ENCODE measurements around the gene MARK4.
"Not testable (repeated sequence)": the region's sequence is repeated elsewhere in the genome, so short reads cannot be mapped to it uniquely, and the experiment has no call there.

Gene MARK4

DNA sequence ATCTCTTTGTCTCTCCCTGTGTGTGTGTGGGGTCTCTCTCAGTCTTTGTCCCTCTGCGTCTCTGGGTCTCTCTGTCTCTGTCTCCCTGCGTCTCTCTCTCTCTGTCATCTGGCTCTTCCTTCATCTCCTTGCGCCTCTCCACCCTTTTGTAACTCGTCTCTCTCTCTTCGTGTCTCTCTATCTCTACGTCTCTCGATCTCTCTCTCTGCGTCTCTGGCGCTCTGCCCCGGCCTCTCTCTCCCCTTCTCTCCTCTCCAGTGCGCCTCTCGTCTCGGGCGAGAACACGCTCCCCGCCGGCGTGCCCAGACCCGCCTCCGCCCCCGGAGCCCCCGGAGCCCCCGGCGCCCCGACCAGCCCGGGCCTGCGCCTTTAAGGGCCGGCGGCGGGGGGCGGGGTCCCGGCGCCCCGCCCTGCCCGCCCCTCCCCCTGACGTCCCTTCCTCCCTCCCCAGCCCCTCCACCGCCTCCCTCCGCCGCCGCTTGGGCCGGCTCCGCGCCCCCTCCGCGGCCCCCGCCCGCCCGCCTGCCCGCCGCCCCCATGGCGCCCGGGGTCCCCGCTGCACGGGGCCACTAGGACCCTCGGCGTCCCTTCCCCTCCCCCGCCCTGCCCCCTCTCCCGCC is at the start of gene MARK4:
TSS of gene MARK4 (plus strand) at position 440 of the 620 bp plus-strand sequence. CDS start 318 bp downstream, outside the sequence.
- peak; percentile 30 to 45 for DNase-seq (ENCODE audit: low read depth in 1 of 2, low spot score in 1 of 2)

- DNase-seq (ENCODE audit: low read depth in 1 of 2, low spot score in 1 of 2) = no peak
Measured at GRCh38 chr19:45202637-45203036, 48.4 kb upstream of the MARK4 start.

DNA sequence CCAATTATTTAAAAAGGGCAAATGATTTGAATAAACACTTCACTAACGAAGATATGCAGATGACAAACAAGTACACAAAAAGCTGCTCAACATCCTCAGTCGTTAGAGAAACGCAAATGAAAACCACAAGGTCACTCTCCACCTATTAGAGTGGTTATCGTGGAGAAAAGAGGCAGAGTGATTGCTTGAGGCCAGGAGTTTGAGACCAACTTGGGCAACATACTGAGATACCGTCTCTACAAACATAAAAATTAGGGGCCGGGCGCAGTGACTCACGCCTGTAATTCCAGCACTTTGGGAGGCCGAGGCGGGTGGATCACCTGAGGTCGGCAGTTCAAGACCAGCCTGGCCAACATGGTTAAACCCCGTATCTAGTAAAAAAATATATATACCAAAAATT is 45.3 kb upstream of the MARK4 start:
- no peak for DNase-seq (ENCODE audit: low read depth in 1 of 2, low spot score in 1 of 2)

DNA sequence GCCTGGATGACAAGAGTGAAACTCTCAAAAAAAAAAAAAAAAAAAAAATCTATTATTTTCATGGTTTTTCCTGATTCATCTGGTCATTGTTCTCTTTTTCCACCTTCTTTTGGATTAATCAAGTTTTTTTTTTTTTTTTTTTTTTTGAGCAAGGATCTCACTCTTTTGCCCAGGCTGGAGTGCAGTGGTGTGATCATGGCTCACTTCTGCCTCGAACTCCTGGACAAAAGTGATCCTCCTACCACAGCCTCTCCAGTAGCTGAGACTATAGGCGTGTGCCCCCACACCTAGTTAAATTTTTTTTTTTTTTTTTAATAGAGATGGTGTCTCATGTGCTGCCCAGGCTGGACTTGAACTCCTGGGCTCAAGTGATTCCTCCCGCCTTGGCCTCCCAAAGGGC is 44.7 kb upstream of the MARK4 start:
- no peak for DNase-seq (ENCODE audit: low read depth in 1 of 2, low spot score in 1 of 2)

- no peak for DNase-seq (ENCODE audit: low read depth in 1 of 2, low spot score in 1 of 2)
Measured at GRCh38 chr19:45211751-45212381, 39.2 kb upstream of the MARK4 start.

- DNase-seq (ENCODE audit: low read depth in 1 of 2, low spot score in 1 of 2) = no peak
Measured at GRCh38 chr19:45213031-45213430, 38.0 kb upstream of the MARK4 start.

DNA sequence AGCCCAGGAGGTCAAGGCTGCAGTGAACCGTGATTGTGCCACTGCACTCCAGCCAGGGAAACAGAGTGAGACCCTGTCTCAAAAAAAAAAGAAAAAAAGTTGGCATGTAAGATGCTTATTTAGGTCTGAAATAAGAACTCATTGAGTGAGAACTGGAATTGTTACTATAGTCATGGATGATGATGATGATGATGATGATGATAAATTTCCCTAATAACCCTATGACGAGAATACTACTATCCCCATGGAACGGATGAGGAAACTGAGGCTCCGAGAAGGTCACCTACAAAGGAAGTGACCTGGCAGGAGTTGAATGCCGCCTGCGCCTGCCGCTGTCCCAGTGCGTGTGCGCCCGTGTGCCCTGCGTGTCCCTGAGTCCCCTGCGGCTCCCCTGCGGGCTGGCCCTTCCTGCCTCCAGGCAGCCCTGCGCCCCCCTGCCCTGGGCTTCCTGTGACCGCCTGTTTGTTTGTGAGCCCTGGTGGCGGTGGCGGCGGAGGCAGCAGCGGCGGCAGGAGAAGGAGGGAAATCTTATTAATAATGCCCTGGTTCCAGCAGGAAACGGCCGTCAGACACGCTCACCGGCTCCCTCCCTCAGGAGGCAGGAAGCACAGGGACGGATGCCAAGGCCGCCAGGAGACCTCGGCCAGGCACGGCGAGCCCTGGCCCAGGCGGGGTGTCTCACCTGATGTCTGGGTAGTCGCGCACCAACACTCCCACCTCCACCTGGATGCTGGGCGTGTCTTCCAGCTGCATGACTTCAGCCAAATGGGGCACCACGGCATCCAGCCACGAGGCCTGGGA is 35.5 kb upstream of the MARK4 start:
- DNase-seq (ENCODE audit: low read depth in 1 of 2, low spot score in 1 of 2) = no peak

DNA sequence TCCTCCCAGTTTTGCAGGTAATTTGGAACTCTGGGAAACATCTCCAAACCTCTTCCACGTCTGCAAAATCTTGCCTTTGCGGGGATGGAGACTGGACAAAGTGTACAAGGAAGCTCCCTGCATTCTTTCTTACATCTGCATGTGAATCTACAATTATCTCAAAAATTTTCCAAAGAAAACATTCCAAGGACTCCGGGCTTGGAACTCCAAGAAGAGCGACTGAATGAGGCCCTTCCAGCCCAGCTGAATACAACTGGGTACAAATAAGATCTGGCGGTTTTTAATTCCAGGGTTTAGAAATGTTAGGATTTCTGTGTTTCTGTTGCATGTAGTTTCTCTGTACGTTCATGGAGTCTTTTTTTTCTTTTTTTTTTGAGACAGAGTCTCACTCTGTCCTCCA is 34.4 kb upstream of the MARK4 start:
- DNase-seq (ENCODE audit: low read depth in 1 of 2, low spot score in 1 of 2) = no peak

GRCh38 chr19:45217193-45217956 is 33.7 kb upstream of the MARK4 start:
- DNase-seq (ENCODE audit: low read depth in 1 of 2, low spot score in 1 of 2) = no peak

DNA sequence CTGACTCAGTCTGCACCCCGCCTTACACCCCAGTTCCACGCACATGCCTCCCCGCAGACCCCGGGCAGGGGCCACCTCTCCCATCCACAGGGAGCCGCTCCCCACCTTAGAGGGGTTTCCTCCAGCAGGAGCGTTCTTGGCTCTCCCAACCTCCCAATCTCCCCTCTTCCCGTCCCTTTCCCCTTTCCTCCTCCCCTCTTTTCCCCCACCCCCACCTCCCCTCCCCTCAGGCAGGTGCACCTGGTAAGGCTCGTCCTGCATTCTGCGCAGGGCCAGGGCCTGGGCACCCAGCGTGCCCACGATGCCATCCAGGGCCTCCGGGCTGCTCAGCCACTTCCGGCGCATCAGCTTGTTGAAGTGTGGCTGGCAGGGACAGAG is 33.1 kb upstream of the MARK4 start:
- no peak for DNase-seq (ENCODE audit: low read depth in 1 of 2, low spot score in 1 of 2)

DNA sequence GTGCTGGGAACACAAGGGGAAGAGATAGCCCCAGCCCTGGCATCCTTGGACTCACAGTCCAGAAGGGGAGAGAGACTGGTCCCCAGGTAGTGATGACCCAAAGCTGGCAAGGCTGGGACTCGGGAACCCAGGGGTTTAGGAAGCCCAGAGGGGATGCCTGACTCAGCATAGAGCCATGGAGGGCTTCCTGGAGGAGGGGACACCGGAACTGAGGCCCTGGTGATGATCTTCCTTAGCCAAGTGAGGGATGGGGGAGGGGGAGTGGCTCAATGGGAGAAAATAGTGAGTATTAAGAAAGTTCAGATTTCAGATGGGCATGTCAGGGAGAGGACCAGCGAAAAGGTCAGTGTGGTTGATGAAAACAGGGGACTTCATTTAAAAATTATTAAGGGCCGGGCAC is 32.6 kb upstream of the MARK4 start:
- no peak for DNase-seq (ENCODE audit: low read depth in 1 of 2, low spot score in 1 of 2)

DNA sequence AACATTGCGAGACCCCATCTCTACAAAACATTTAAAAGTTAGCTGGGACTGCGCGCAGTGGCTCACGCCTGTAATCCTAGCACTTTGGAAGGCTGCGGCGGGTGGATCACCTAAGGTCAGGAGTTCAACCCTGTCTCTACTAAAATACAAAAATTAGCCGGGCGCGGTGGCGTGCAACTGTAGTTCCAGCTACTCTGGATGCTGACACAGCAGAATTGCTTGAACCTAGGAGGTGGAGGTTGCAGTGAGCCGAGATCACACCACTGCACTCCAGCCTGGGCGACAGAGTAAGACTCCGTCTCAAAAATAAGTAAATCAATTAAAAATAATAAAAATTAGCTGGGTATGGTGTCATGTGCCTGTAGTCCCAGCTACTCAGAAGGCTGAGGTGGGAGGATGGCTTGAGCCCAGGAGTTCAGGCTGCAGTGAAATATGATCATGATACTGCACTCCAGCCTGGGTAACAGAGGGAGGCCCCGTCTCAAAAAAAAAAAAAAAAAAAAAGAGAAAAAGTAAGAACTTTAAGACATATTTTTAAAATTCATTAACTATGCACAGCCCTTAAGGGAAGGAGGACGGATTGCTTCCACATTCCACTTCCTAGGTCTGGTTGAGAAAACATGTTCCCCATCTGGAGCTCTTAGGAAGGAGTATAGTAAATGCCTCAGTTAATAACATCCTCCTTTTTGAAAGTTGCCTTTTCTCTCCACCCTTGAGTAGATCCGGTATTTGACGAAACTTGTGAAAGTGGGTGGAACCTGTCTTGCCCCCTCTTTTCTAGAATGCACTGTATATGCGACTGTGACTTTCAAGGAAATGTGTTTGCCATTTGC is 31.9 kb upstream of the MARK4 start:
- no peak for DNase-seq (ENCODE audit: low read depth in 1 of 2, low spot score in 1 of 2)

DNA sequence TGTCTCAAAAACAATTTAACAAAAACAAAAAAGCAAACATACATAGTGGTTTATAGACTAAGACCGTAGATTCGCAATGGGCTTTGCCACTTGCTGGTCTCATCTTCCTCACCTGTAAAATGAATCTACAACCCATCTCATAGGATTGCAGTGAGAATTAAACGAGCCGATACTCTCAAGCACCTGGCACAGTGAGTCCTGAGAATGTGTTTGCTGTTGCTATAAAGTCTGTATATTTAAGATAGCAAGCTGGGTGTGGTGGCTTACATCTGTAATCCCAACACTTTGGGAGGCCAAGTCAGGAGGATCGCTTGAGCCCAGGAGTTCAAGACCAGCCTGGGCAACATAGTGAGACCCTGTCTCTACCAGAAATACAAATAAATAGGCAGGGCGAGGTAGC is 28.3 kb upstream of the MARK4 start:
- no peak for DNase-seq (ENCODE audit: low read depth in 1 of 2, low spot score in 1 of 2)

- no peak for DNase-seq (ENCODE audit: low read depth in 1 of 2, low spot score in 1 of 2)
Measured at GRCh38 chr19:45223879-45224278, 27.2 kb upstream of the MARK4 start.

DNA sequence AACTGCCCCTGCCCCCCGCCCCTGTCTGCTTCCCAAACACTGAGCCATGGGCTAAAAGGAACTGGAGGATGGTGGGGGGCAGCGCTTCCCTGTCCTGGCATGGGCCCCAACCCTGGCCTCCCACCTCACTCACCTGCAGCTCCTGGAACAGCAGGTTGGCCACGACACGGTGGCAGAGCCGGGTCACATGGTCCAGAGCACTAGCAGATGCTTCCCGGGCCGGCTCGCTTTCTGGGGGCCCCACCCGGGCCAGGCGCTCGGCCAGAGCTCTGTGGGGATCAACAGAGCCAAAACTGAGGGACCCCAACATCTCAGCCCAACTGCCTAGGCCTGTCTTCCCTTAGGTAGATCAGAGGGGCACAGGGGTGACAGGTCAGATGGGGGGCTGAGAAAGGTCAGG is 26.4 kb upstream of the MARK4 start:
- DNase-seq (ENCODE audit: low read depth in 1 of 2, low spot score in 1 of 2) = no peak

- DNase-seq (ENCODE audit: low read depth in 1 of 2, low spot score in 1 of 2) = not testable (repeated sequence)
Measured at GRCh38 chr19:45229056-45229455, 22.0 kb upstream of the MARK4 start.

DNA sequence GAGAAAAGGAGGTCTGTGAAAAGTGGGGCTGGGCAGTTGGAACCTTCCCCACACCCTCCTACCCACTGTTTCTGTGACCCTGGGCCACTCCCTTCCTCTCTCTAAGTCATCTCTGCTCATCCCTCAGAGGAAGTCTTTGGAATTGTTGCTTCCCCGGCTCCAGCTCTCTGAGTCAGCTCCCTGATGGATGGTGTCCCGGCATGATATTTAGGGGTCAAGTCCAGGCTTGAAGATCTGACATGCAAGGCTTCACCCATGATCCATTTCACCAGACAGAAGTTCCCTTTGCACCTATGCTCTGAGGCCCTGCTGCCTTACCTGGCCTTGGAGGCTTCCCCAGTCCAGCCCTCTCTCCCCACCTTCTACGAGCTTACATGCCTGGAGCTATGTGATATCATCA is 19.2 kb upstream of the MARK4 start:
- DNase-seq (ENCODE audit: low read depth in 1 of 2, low spot score in 1 of 2) = no peak

GRCh38 chr19:45234089-45234869 is 16.8 kb upstream of the MARK4 start:
- no peak for DNase-seq (ENCODE audit: low read depth in 1 of 2, low spot score in 1 of 2)

DNA sequence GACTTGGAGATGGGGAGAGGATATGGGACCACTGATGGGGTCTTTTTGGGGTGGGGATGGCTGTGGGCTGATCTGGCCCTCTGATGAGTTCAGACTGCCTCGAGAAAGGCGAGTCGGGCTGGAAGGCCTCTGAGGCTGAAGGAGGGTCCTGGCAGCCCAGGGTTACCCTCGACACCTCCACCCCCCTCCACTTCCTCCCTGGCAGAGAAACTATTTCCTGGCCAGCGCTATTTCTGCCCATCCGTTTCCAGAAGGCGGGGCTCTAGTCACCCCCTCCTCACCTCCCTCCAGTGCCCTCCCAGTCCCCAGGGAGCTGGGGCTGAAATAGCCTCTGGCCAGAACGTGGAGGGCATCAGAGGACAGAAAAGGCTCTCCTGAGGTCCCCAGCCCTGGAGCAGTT is 15.6 kb upstream of the MARK4 start:
- DNase-seq (ENCODE audit: low read depth in 1 of 2, low spot score in 1 of 2) = no peak

DNA sequence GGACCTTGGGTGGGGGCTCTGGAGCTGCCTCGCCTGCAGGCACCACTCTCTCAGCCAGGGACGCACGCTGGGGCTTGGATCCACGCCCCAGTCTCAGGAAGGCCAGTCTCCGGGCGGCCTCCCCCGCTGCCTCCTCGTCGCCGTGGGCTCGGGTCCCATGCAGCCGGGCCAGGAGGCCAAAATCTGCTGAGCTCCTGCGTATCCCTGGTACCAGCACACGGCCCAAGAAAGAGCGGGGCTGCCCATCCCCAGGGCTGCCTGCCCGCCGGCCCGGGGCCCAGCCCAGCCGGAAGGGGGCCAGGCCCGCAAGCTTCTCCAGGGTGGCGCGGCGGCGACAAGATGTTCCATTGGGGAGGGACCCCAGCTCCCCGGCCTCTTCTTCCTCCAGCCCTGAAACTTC is 12.5 kb upstream of the MARK4 start:
- DNase-seq (ENCODE audit: low read depth in 1 of 2, low spot score in 1 of 2) = no peak

Measured in stimulated activated CD4-positive, alpha-beta T cell treated with anti-CD3 and anti-CD28 coated beads, Interleukin-15, amount 100 ng/mL, for 1 hour (primary cell).